SKM-1 (cell line): ENCODE data around the gene FNIP1.
"Not testable (repeated sequence)": the region's sequence is repeated elsewhere in the genome, so short reads cannot be mapped to it uniquely, and the experiment has no call there.

Experiments used
- DNase-seq: peaks from one replicate; lab custom pipeline; 2025; ENCODE audit not compliant: unreplicated experiment; lab: John Stamatoyannopoulos, UW

Gene FNIP1

GRCh38 chr5:131796793-131797693 is at the start of gene FNIP1:
FNIP1 (minus strand) TSS chr5:131797017; CDS start chr5:131796921, 96 bp downstream.
- peak; percentile 97 for DNase-seq

GRCh38 chr5:131846536-131846935 is 49.7 kb upstream of the FNIP1 start:
- no peak for DNase-seq

GRCh38 chr5:131845828-131846227 is 49.0 kb upstream of the FNIP1 start:
- DNase-seq, result no peak

- DNase-seq, result not testable (repeated sequence)
These were observed 46.2 kb upstream of the FNIP1 start for GRCh38 chr5:131842971-131843370.

GRCh38 chr5:131832702-131833101 is 35.9 kb upstream of the FNIP1 start:
- DNase-seq, result not testable (repeated sequence)

GRCh38 chr5:131825404-131826013 is 28.7 kb upstream of the FNIP1 start:
- DNase-seq, result no peak

GRCh38 chr5:131824631-131825030 is 27.8 kb upstream of the FNIP1 start:
- DNase-seq, result no peak

- no peak for DNase-seq
These were observed 24.4 kb upstream of the FNIP1 start for GRCh38 chr5:131821221-131821620.

- DNase-seq, result no peak
These were observed 21.3 kb upstream of the FNIP1 start for GRCh38 chr5:131818001-131818724.

GRCh38 chr5:131814990-131815389 is 18.2 kb upstream of the FNIP1 start:
- no peak for DNase-seq

- DNase-seq, result no peak
These were observed 15.7 kb upstream of the FNIP1 start for GRCh38 chr5:131812371-131813160.

GRCh38 chr5:131810510-131811249 is 13.9 kb upstream of the FNIP1 start:
- no peak for DNase-seq

- no peak for DNase-seq
These were observed 681 bp downstream of the FNIP1 start for GRCh38 chr5:131795879-131796792.

- no peak for DNase-seq
These were observed 1.6 kb downstream of the FNIP1 start for GRCh38 chr5:131795228-131795627.

- no peak for DNase-seq
These were observed 2.2 kb downstream of the FNIP1 start for GRCh38 chr5:131794586-131794985.

GRCh38 chr5:131792896-131793295 is 3.9 kb downstream of the FNIP1 start:
- DNase-seq, result no peak

GRCh38 chr5:131791866-131792265 is 5.0 kb downstream of the FNIP1 start:
- no peak for DNase-seq

- no peak for DNase-seq
These were observed 6.3 kb downstream of the FNIP1 start for GRCh38 chr5:131790550-131790949.

GRCh38 chr5:131789765-131790164 is 7.1 kb downstream of the FNIP1 start:
- DNase-seq, result no peak
